ENCODE measurements around the gene SSR2. TPM values are rescaled to one million over a fixed set of nuclear protein-coding genes. Genes with fewer than 3 reads are reported as not detected.
"Not testable (repeated sequence)": the region's sequence is repeated elsewhere in the genome, so short reads cannot be mapped to it uniquely, and the experiment has no call there.

Gene SSR2
- total RNA-seq, 1 donor from 2014 or later: 366 TPM

- no peak for DNase-seq (ENCODE audit: low read depth)
These were observed 28.0 kb upstream of the SSR2 start for GRCh38 chr1:156048663-156049258.

GRCh38 chr1:156045076-156045475, 24.3 kb upstream of the SSR2 start:
- DNase-seq (ENCODE audit: low read depth): no peak

GRCh38 chr1:156042828-156043227, 22.1 kb upstream of the SSR2 start:
- DNase-seq (ENCODE audit: low read depth): no peak

- not testable (repeated sequence) for DNase-seq (ENCODE audit: low read depth)
These were observed 14.2 kb upstream of the SSR2 start for GRCh38 chr1:156034991-156035390.

- no peak for DNase-seq (ENCODE audit: low read depth)
These were observed 12.3 kb upstream of the SSR2 start for GRCh38 chr1:156033011-156033410.

- DNase-seq (ENCODE audit: low read depth): no peak
These were observed 5.8 kb upstream of the SSR2 start for GRCh38 chr1:156026588-156026987.

- peak; percentile 31 for DNase-seq (ENCODE audit: low read depth)
These were observed 5.1 kb upstream of the SSR2 start for GRCh38 chr1:156025876-156026275.

- no peak for DNase-seq (ENCODE audit: low read depth)
These were observed 4.0 kb upstream of the SSR2 start for GRCh38 chr1:156024801-156025200.

- no peak for DNase-seq (ENCODE audit: low read depth)
These were observed 1.2 kb upstream of the SSR2 start for GRCh38 chr1:156021954-156022353.

GRCh38 chr1:156021093-156021428, 310 bp upstream of the SSR2 start:
- DNase-seq (ENCODE audit: low read depth): no peak

- DNase-seq (ENCODE audit: low read depth): no peak
These were observed 832 bp downstream of the SSR2 start for GRCh38 chr1:156019946-156020292.

- no peak for DNase-seq (ENCODE audit: low read depth)
These were observed 5.9 kb downstream of the SSR2 start for GRCh38 chr1:156014829-156015228.

- DNase-seq (ENCODE audit: low read depth): no peak
These were observed 8.5 kb downstream of the SSR2 start for GRCh38 chr1:156012051-156012817.

GRCh38 chr1:156009404-156009803, 11.3 kb downstream of the SSR2 start:
- DNase-seq (ENCODE audit: low read depth): no peak

- peak; percentile 16 for DNase-seq (ENCODE audit: low read depth)
These were observed 13.9 kb downstream of the SSR2 start for GRCh38 chr1:156006666-156007376.

GRCh38 chr1:156004843-156005584, 15.7 kb downstream of the SSR2 start:
- no peak for DNase-seq (ENCODE audit: low read depth)

- DNase-seq (ENCODE audit: low read depth): no peak
These were observed 16.9 kb downstream of the SSR2 start for GRCh38 chr1:156003923-156004188.

GRCh38 chr1:156002188-156002911, 18.4 kb downstream of the SSR2 start:
- DNase-seq (ENCODE audit: low read depth): no peak

GRCh38 chr1:156001662-156002171, 19.0 kb downstream of the SSR2 start:
- DNase-seq (ENCODE audit: low read depth): peak; percentile 81

- no peak for DNase-seq (ENCODE audit: low read depth)
These were observed 19.6 kb downstream of the SSR2 start for GRCh38 chr1:156001021-156001661.

GRCh38 chr1:155999964-156000363, 20.8 kb downstream of the SSR2 start:
- no peak for DNase-seq (ENCODE audit: low read depth)

Data from renal cortical epithelial cell (primary cell).